Left lung (tissue), 10 donors: ENCODE measurements around the gene EXT2. TPM values are rescaled to one million over a fixed set of nuclear protein-coding genes. Genes with fewer than 3 reads are reported as not detected.

Source experiments
- ATAC-seq: fragments of 200-7000 bp; cut with Tn5 transposase; one replicate; pipeline ENCODE4 v1.9.1; 2020; ENCODE audit warnings: moderate library complexity
- DNase-seq, 4 donors: peaks; one replicate each; pipeline ENCODE4 v3.0.0-alpha.2; 2013 to 2020
- H3K27ac ChIP-seq, 2 donors: fragments of 200-600 bp; sonication (generic) in 1 of 2; one replicate each; pipeline versions ENCODE4 v1.5.0 to v1.8.0; 2020 to 2021
- H3K27me3 ChIP-seq, 2 donors: fragments of 200-600 bp; sonication (generic) in 1 of 2; one replicate each; pipeline versions ENCODE4 v1.5.0 to v1.8.0; 2020 to 2021
- H3K36me3 ChIP-seq, 2 donors: fragments of 200-600 bp; sonication (generic) in 1 of 2; one replicate each; pipeline versions ENCODE4 v1.5.0 to v1.8.0; 2020 to 2021
- H3K4me1 ChIP-seq, 2 donors: fragments of 200-600 bp; one replicate each; pipeline ENCODE4 v1.8.0; 2021
- H3K4me3 ChIP-seq, 2 donors: fragments of 200-600 bp; sonication (generic) in 1 of 2; one replicate each; pipeline versions ENCODE4 v1.5.0 to v1.8.0; 2020 to 2021; ENCODE audit warnings: mild to moderate bottlenecking in 1 of 2
- H3K9me3 ChIP-seq, 2 donors: fragments of 200-600 bp; sonication (generic) in 1 of 2; one replicate each; pipeline versions ENCODE4 v1.5.0 to v1.8.0; 2020 to 2021
- CTCF ChIP-seq, 2 donors: fragments of 200-600 bp; sonication (generic) in 1 of 2; IDR thresholded peaks; one replicate each; pipeline versions ENCODE4 v1.5.0 to v1.8.0; 2021; ENCODE audit warnings: antibody characterized with exemption in 2 of 2
- intact Hi-C, 2 donors: fragments of 100-400 bp; cut with DNase I; formaldehyde crosslinking; loops; one replicate each; pipeline versions ENCODE4 v1.11.2 to v1.14.2; 2022
- polyA plus RNA-seq, 6 donors: library from polyadenylated mRNA; unstranded; fragments of 120-200 nt; gene quantifications; one replicate each; pipeline ENCODE4 v1.2.1, GENCODE V29; 2013; ENCODE audit not compliant: insufficient read length in 6 of 6
- total RNA-seq, 2 donors: library from RNA; stranded (reverse); fragmentation: NEBNext Ultra II Directional; extraction: Animal tissue kit (Norgen Biotek cat#: 25700); gene quantifications; one replicate each; pipeline ENCODE4 v1.2.1, GENCODE V29; 2021
- donor health status: DM: no; HTN: yes; CAD: no.
- donor health status: DM: no; HTN: no; CAD: no.

The EXT2 gene
- total and polyA plus RNA-seq, 8 donors = 56.4 to 85.0 (median 76.8) TPM

GRCh38 chr11:44065161-44065661, 30.3 kb upstream of the EXT2 start:
- intact Hi-C loops = no loop called here
- H3K4me1 ChIP-seq = peaks cover 0 to 16% of the 10 kb centered on the region in 2 donors
- DNase-seq = no peak
- TF ChIP-seq CTCF (IDR thresholded peaks at IDR 0.05) = no peak
- H3K27ac ChIP-seq = peak overlapping the region; percentile 90 to 91
- no peak for ATAC-seq
- H3K36me3 ChIP-seq = peaks cover 0 to 6% of the 10 kb centered on the region in 2 donors
- H3K27me3 ChIP-seq = no peaks in the 10 kb centered on the region
- H3K9me3 ChIP-seq = no peaks in the 10 kb centered on the region
- H3K4me3 ChIP-seq = peak overlapping the region in 1 of 2 donors; percentile 62

- H3K4me3 ChIP-seq = peak within 1 kb of the TSS; percentile 62 to 77
- peaks cover 0 to 8% of the 10 kb centered on the region in 2 donors for H3K36me3 ChIP-seq
- peak within 1 kb of the TSS; percentile 90 to 91 for H3K27ac ChIP-seq
- no peaks in the 10 kb centered on the region for H3K9me3 ChIP-seq
- DNase-seq (peak; percentile 93 to 97 (median 96)), ATAC-seq (peak; percentile 98)
- intact Hi-C loops = no loop called here
- no peaks in the 10 kb centered on the region for H3K27me3 ChIP-seq
- H3K4me1 ChIP-seq = peaks cover 0 to 16% of the 10 kb centered on the region in 2 donors
- peak; percentile 64 to 85 for TF ChIP-seq CTCF (IDR thresholded peaks at IDR 0.05)
Measured at GRCh38 chr11:44065841-44066731, 29.4 kb upstream of the EXT2 start, which contains the start of gene ACCS. TSS of gene ACCS (plus strand) at chr11:44066270. CDS start at chr11:44067628, 1,358 bp downstream.

- H3K4me1 ChIP-seq = peaks cover 0 to 16% of the 10 kb centered on the region in 2 donors
- intact Hi-C loops = no loop called here
- peak in 1 of 4 donors; percentile 13 for DNase-seq
- peaks cover 0 to 14% of the 10 kb centered on the region in 2 donors for H3K36me3 ChIP-seq
- peak overlapping the region; percentile 62 to 77 for H3K4me3 ChIP-seq
- peak; percentile 34 for ATAC-seq
- H3K27ac ChIP-seq = peak overlapping the region; percentile 90 to 91
- H3K9me3 ChIP-seq = no peaks in the 10 kb centered on the region
- no peak for TF ChIP-seq CTCF (IDR thresholded peaks at IDR 0.05)
- H3K27me3 ChIP-seq = no peaks in the 10 kb centered on the region
Measured at GRCh38 chr11:44066732-44067141, 28.7 kb upstream of the EXT2 start.

GRCh38 chr11:44067266-44067665, 28.2 kb upstream of the EXT2 start:
- Histone ChIP-seq H3K9me3 (no peaks in the 10 kb centered on the region), H3K36me3 (peaks cover 0 to 20% of the 10 kb centered on the region in 2 donors), H3K4me1 (peaks cover 0 to 16% of the 10 kb centered on the region in 2 donors), H3K27ac (peak overlapping the region in 1 of 2 donors; percentile 91), H3K27me3 (no peaks in the 10 kb centered on the region), H3K4me3 (peak overlapping the region; percentile 62 to 77)
- intact Hi-C loops = no loop called here
- no peak for TF ChIP-seq CTCF (IDR thresholded peaks at IDR 0.05)
- DNase-seq (no peak), ATAC-seq (no peak)

GRCh38 chr11:44068180-44068579, 27.3 kb upstream of the EXT2 start:
- H3K36me3 ChIP-seq = peaks cover 0 to 29% of the 10 kb centered on the region in 2 donors
- no peak overlapping the region for H3K4me3 ChIP-seq
- H3K9me3 ChIP-seq = no peaks in the 10 kb centered on the region
- no peak for ATAC-seq
- peaks cover 0 to 16% of the 10 kb centered on the region in 2 donors for H3K4me1 ChIP-seq
- TF ChIP-seq CTCF (IDR thresholded peaks at IDR 0.05) = no peak
- H3K27ac ChIP-seq = no peak overlapping the region
- no peak for DNase-seq
- intact Hi-C loops = no loop called here
- no peaks in the 10 kb centered on the region for H3K27me3 ChIP-seq
